ENCODE results near the gene MARCHF10.
"Not testable (repeated sequence)": the region's sequence is repeated elsewhere in the genome, so short reads cannot be mapped to it uniquely, and the experiment has no call there.

MARCHF10 gene

GRCh38 chr17:62696726-62697490 is 111.2 kb downstream of the MARCHF10 start:
- Histone ChIP-seq H3K27ac (no peak overlapping the region), H3K36me3 (peaks cover 0 to 9% (median 0%) of the 10 kb centered on the region in 11 experiments; a peak in 10 of 22 replicates)

GRCh38 chr17:62696256-62696655 is 111.9 kb downstream of the MARCHF10 start:
- Histone ChIP-seq H3K27ac (no peak overlapping the region), H3K36me3 (peaks cover 0 to 16% (median 3%) of the 10 kb centered on the region in 11 experiments; a peak in 14 of 22 replicates), H3K4me1 (peaks cover 33 to 49% (median 43%) of the 10 kb centered on the region in 10 experiments; a peak in 19 of 20 replicates), H3K9ac (no peak overlapping the region), H3K9me3 (replicated peaks in 1 of 11) (peaks cover 0 to 8% (median 0%) of the 10 kb centered on the region in 11 experiments; a peak in 6 of 22 replicates), H3K4me3 (no peak overlapping the region), H3K4me2 (peak overlapping the region in 2 of 11 experiments; percentile 15 to 35; a peak in 3 of 22 replicates), H3K27me3 (no peaks in the 10 kb centered on the region), H4K20me1 (peaks cover 0 to 30% (median 0%) of the 10 kb centered on the region in 11 experiments; a peak in 9 of 22 replicates)
- TF ChIP-seq Cebpa-rat (IDR thresholded peaks at IDR 0.05): no peak

More at GRCh38 chr17:62696726-62697490, 111.2 kb downstream of the MARCHF10 start:
- no peaks in the 10 kb centered on the region for H3K27me3 ChIP-seq
- peaks cover 0 to 24% (median 0%) of the 10 kb centered on the region in 11 experiments; a peak in 9 of 22 replicates for H4K20me1 ChIP-seq
- H3K4me3 ChIP-seq: no peak overlapping the region
- H3K4me2 ChIP-seq: no peak overlapping the region
- H3K9ac ChIP-seq: no peak overlapping the region
- TF ChIP-seq Cebpa-rat (IDR thresholded peaks at IDR 0.05): no peak
- H3K4me1 ChIP-seq: peaks cover 29 to 49% (median 43%) of the 10 kb centered on the region in 10 experiments; a peak in 19 of 20 replicates
- peaks cover 0 to 8% (median 0%) of the 10 kb centered on the region in 11 experiments; a peak in 6 of 22 replicates for H3K9me3 ChIP-seq (replicated peaks in 1 of 11)

GRCh38 chr17:62695093-62695738 is 112.9 kb downstream of the MARCHF10 start:
- H3K9me3 ChIP-seq (replicated peaks in 1 of 11); H3K9ac ChIP-seq; H3K27me3 ChIP-seq; H3K4me3 ChIP-seq: not testable (repeated sequence)
- Histone ChIP-seq H3K4me2 (peak overlapping the region in 9 of 11 experiments; percentile 62 to 86 (median 66); a peak in 18 of 22 replicates), H4K20me1 (peaks cover 0 to 41% (median 0%) of the 10 kb centered on the region in 11 experiments; a peak in 9 of 22 replicates), H3K4me1 (peaks cover 33 to 52% (median 44%) of the 10 kb centered on the region in 10 experiments; a peak in 19 of 20 replicates), H3K27ac (peak overlapping the region in 3 of 11 experiments; percentile 26 to 45 (median 38); a peak in 4 of 22 replicates), H3K36me3 (peaks cover 8 to 26% (median 14%) of the 10 kb centered on the region in 11 experiments; a peak in 19 of 22 replicates)

GRCh38 chr17:62693616-62694409 is 114.3 kb downstream of the MARCHF10 start:
- no peak for TF ChIP-seq Cebpa-rat (IDR thresholded peaks at IDR 0.05)
- peak overlapping the region in 6 of 11 experiments; percentile 18 to 56 (median 25); a peak in 6 of 22 replicates for H3K27ac ChIP-seq
- peaks cover 0 to 8% (median 0%) of the 10 kb centered on the region in 11 experiments; a peak in 6 of 22 replicates for H3K9me3 ChIP-seq (replicated peaks in 1 of 11)
- peak overlapping the region; percentile 21 to 86 (median 65); a peak in 21 of 22 replicates for H3K4me2 ChIP-seq
- H3K36me3 ChIP-seq: peaks cover 14 to 40% (median 28%) of the 10 kb centered on the region in 11 experiments; a peak in 20 of 22 replicates
- H3K9ac ChIP-seq: peak overlapping the region in 5 of 11 experiments; percentile 10 to 59 (median 39); a peak in 6 of 22 replicates
- H4K20me1 ChIP-seq: peaks cover 0 to 54% (median 0%) of the 10 kb centered on the region in 11 experiments; a peak in 9 of 22 replicates
- H3K4me1 ChIP-seq: peaks cover 33 to 52% (median 44%) of the 10 kb centered on the region in 10 experiments; a peak in 19 of 20 replicates
- no peaks in the 10 kb centered on the region for H3K27me3 ChIP-seq
- no peak overlapping the region for H3K4me3 ChIP-seq

- H3K4me2 ChIP-seq: peak overlapping the region in 10 of 11 experiments; percentile 9 to 86 (median 66); a peak in 19 of 22 replicates
- H3K4me3 ChIP-seq: 0 out of 20 replicates have a peak overlapping the region, but pooled peaks of 1 of the 10 experiments have one; percentile 7
- peak overlapping the region; percentile 6 to 59 (median 30); a peak in 13 of 22 replicates for H3K9ac ChIP-seq
- peaks cover 33 to 52% (median 44%) of the 10 kb centered on the region in 10 experiments; a peak in 19 of 20 replicates for H3K4me1 ChIP-seq
- peaks cover 24 to 50% (median 37%) of the 10 kb centered on the region in 11 experiments for H3K36me3 ChIP-seq
- H3K27ac ChIP-seq: peak overlapping the region in 7 of 11 experiments; percentile 13 to 56 (median 29); a peak in 11 of 22 replicates
- no peaks in the 10 kb centered on the region for H3K27me3 ChIP-seq
- peaks cover 0 to 63% (median 0%) of the 10 kb centered on the region in 11 experiments; a peak in 9 of 22 replicates for H4K20me1 ChIP-seq
- H3K9me3 ChIP-seq (replicated peaks in 1 of 11): peaks cover 0 to 8% (median 0%) of the 10 kb centered on the region in 11 experiments; a peak in 6 of 22 replicates
- no peak for TF ChIP-seq Cebpa-rat (IDR thresholded peaks at IDR 0.05)
Observed at GRCh38 chr17:62692721-62693431, 115.2 kb downstream of the MARCHF10 start.

- Histone ChIP-seq H3K4me2 (peak overlapping the region; percentile 9 to 86 (median 65); a peak in 20 of 22 replicates), H3K9me3 (replicated peaks in 1 of 11) (peaks cover 0 to 8% (median 0%) of the 10 kb centered on the region in 11 experiments; a peak in 6 of 22 replicates), H3K9ac (peak overlapping the region; percentile 6 to 59 (median 30); a peak in 14 of 22 replicates), H3K4me1 (peaks cover 33 to 52% (median 44%) of the 10 kb centered on the region in 10 experiments; a peak in 19 of 20 replicates), H3K27me3 (no peaks in the 10 kb centered on the region), H4K20me1 (peaks cover 0 to 64% (median 0%) of the 10 kb centered on the region in 11 experiments; a peak in 9 of 22 replicates), H3K4me3 (no peak overlapping the region), H3K36me3 (peaks cover 24 to 55% (median 40%) of the 10 kb centered on the region in 11 experiments), H3K27ac (peak overlapping the region in 7 of 11 experiments; percentile 13 to 56 (median 29); a peak in 8 of 22 replicates)
- no peak for TF ChIP-seq Cebpa-rat (IDR thresholded peaks at IDR 0.05)
Observed at GRCh38 chr17:62692159-62692651, 115.9 kb downstream of the MARCHF10 start.

- peak overlapping the region in 2 of 11 experiments; percentile 13 to 56; a peak in 2 of 22 replicates for H3K27ac ChIP-seq
- peaks cover 27 to 60% (median 43%) of the 10 kb centered on the region in 11 experiments for H3K36me3 ChIP-seq
- peaks cover 0 to 64% (median 0%) of the 10 kb centered on the region in 11 experiments; a peak in 9 of 22 replicates for H4K20me1 ChIP-seq
- not testable (repeated sequence) for H3K9me3 ChIP-seq (replicated peaks in 1 of 11); H3K4me3 ChIP-seq; H3K27me3 ChIP-seq
- peak overlapping the region in 9 of 11 experiments; percentile 46 to 86 (median 66); a peak in 13 of 22 replicates for H3K4me2 ChIP-seq
- peak overlapping the region in 2 of 11 experiments; percentile 28 to 42; a peak in 1 of 22 replicates for H3K9ac ChIP-seq
- H3K4me1 ChIP-seq: peaks cover 33 to 52% (median 44%) of the 10 kb centered on the region in 10 experiments; a peak in 19 of 20 replicates
Observed at GRCh38 chr17:62691589-62691915, 116.6 kb downstream of the MARCHF10 start.
